H1 (cell line): ENCODE measurements around the gene CMC4. TPM values are rescaled to one million over a fixed set of nuclear protein-coding genes. Genes with fewer than 3 reads are reported as not detected.

Experiments used
- GABPA ChIP-seq: IDR thresholded peaks from 2 replicates; pipeline ENCODE4 v1.6.1; 2011; ENCODE audit warnings: mild to moderate bottlenecking, low read length, moderate library complexity, borderline replicate concordance; ENCODE audit not compliant: insufficient read depth
- TAF1 ChIP-seq: IDR thresholded peaks from 2 replicates; pipeline ENCODE4 v1.6.1; 2011; ENCODE audit warnings: mild to moderate bottlenecking, low read depth, low read length
- polyA plus RNA-seq, 7 experiments: library from polyadenylated mRNA; depleted of rRNA in 3 of 7; stranded (reverse) in 5 of 7; unstranded in 2 of 7; fragments of >200 nt in 5 of 7; fragments of 200-250 nt in 2 of 7; gene quantifications; 1 replicate in 5 of 7; 2 replicates in 1 of 7; 4 replicates in 1 of 7; pipeline versions ENCODE4 v1.2.1 to v1.2.3, GENCODE V29; 2011 to 2013; ENCODE audit warnings: missing spikeins in 2 of 7, mixed read lengths in 2 of 7
- total RNA-seq: library from RNA; stranded (reverse); fragmentation: NEBNext Ultra II Directional; extraction: Animal tissue kit (Norgen Biotek cat#: 25700); gene quantifications from 2 replicates; pipeline ENCODE4 v1.2.1, GENCODE V29; 2021

Gene CMC4
- total and polyA plus RNA-seq, 2 of the 8 experiments (the other 6 are each of a cell fraction or from before 2014, with no cell fraction given), result 6.0 to 8.8 TPM

DNA sequence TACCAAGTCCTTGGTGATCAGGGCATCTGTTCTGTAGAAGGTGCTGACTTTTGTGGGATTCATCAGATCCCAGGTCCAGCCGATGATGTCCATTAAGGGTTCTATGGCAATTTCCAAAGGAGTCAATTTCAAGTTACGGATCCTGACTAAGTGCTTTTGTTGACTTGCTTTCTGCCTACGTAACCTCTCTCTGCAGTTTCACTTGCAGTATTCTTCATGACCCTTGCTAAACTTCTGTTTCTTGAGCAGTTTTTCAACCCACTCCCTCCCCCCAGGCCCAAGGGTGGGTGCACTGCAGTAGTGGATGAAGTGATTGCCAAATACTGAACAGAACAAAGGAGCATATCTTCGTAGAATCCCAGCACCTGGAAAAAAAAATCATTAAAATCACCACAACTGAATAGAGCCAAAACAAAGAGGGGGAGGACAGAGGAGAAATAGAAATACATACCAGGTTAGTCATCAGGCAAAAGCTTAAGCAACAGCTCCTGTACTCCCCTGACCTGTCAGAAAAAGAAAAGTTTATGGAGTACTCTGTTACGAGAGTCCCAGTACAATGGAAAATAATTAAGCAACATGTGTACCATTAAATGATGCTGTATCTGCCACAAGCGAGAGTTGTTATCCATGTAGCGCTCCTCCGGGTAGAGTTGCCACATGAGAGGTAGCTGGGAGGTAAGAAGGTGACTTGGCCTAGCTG is 5.8 kb downstream of the CMC4 start (continued):
- TF ChIP-seq GABPA, result no peak
- TF ChIP-seq TAF1, result no peak
